ENCODE data around the gene SENP8. TPM values are rescaled to one million over a fixed set of nuclear protein-coding genes. Genes with fewer than 3 reads are reported as not detected.

SENP8 gene
- total and polyA plus RNA-seq, 10 donors = 0.57 to 3.0 (median 1.4) TPM

GRCh38 chr15:72106068-72106467 lies 12.1 kb upstream of the SENP8 start:
- Histone ChIP-seq H3K9me3 (no peaks in the 10 kb centered on the region), H3K4me1 (peaks cover 0 to 28% (median 9%) of the 10 kb centered on the region in 6 donors), H3K27me3 (replicated peaks in 1 of 7) (no peaks in the 10 kb centered on the region), H3K4me3 (no peak overlapping the region), H3K36me3 (no peaks in the 10 kb centered on the region), H3K27ac (no peak overlapping the region)
- DNase-seq = no peak
- WGBS, 5 donors = 94 to 99% (median 97%) methylated on average over 2 of the region's 2 CpGs
- intact Hi-C loops (cut with DNase I; ENCODE audit: low total_unique reads) = no loop called here
- TF ChIP-seq POLR2AphosphoS5 (IDR thresholded peaks at IDR 0.05) (no peak), CTCF (IDR thresholded peaks at IDR 0.05 in 8 of 11, conservative IDR thresholded peaks at IDR 0.05 in 3 of 11) (no peak), POLR2A (IDR thresholded peaks at IDR 0.05) (no peak)

- H3K4me1 ChIP-seq = peaks cover 0 to 23% (median 2%) of the 10 kb centered on the region in 6 donors
- no peaks in the 10 kb centered on the region for H3K9me3 ChIP-seq
- no peak overlapping the region for H3K4me3 ChIP-seq
- no peaks in the 10 kb centered on the region for H3K36me3 ChIP-seq
- no peaks in the 10 kb centered on the region for H3K27me3 ChIP-seq (replicated peaks in 1 of 7)
- intact Hi-C loops (cut with DNase I; ENCODE audit: low total_unique reads) = no loop called here
- TF ChIP-seq POLR2A (IDR thresholded peaks at IDR 0.05) (no peak), CTCF (IDR thresholded peaks at IDR 0.05 in 8 of 11, conservative IDR thresholded peaks at IDR 0.05 in 3 of 11) (no peak), POLR2AphosphoS5 (IDR thresholded peaks at IDR 0.05) (no peak)
- DNase-seq = no peak
- 89 to 99% (median 95%) methylated on average over 3 of the region's 3 CpGs for WGBS, 5 donors
- no peak overlapping the region for H3K27ac ChIP-seq
Measured at GRCh38 chr15:72110355-72110754, 7.8 kb upstream of the SENP8 start.

GRCh38 chr15:72112116-72112515 lies 6.1 kb upstream of the SENP8 start:
- no peak overlapping the region for H3K27ac ChIP-seq
- H3K27me3 ChIP-seq (replicated peaks in 1 of 7) = no peaks in the 10 kb centered on the region
- peaks cover 7 to 40% (median 17%) of the 10 kb centered on the region in 6 donors for H3K4me1 ChIP-seq
- 80 to 88% (median 86%) methylated on average over 2 of the region's 2 CpGs for WGBS, 5 donors
- no peak for DNase-seq
- TF ChIP-seq POLR2A (IDR thresholded peaks at IDR 0.05) (no peak), CTCF (IDR thresholded peaks at IDR 0.05 in 8 of 11, conservative IDR thresholded peaks at IDR 0.05 in 3 of 11) (no peak), POLR2AphosphoS5 (IDR thresholded peaks at IDR 0.05) (no peak)
- no peak overlapping the region for H3K4me3 ChIP-seq
- intact Hi-C loops (cut with DNase I; ENCODE audit: low total_unique reads) = no loop called here
- H3K9me3 ChIP-seq = no peaks in the 10 kb centered on the region
- H3K36me3 ChIP-seq = no peaks in the 10 kb centered on the region

GRCh38 chr15:72112805-72113204 lies 5.4 kb upstream of the SENP8 start:
- Histone ChIP-seq H3K27me3 (replicated peaks in 1 of 7) (no peaks in the 10 kb centered on the region), H3K4me3 (no peak overlapping the region), H3K4me1 (peaks cover 7 to 44% (median 18%) of the 10 kb centered on the region in 6 donors), H3K27ac (no peak overlapping the region), H3K9me3 (no peaks in the 10 kb centered on the region), H3K36me3 (no peaks in the 10 kb centered on the region)
- no peak for DNase-seq
- intact Hi-C loops (cut with DNase I; ENCODE audit: low total_unique reads) = no loop called here
- TF ChIP-seq CTCF (IDR thresholded peaks at IDR 0.05 in 8 of 11, conservative IDR thresholded peaks at IDR 0.05 in 3 of 11) (no peak), POLR2A (IDR thresholded peaks at IDR 0.05) (no peak)
